Measurements from ENCODE around the gene ARMC2. TPM values are rescaled to one million over a fixed set of nuclear protein-coding genes. Genes with fewer than 3 reads are reported as not detected.
A peak's percentile ranks its signal among the peaks of the same experiment; 100 is the strongest.

Gene ARMC2
- polyA plus RNA-seq, 3 donors: 1.7 to 7.4 (median 3.5) TPM

DNA sequence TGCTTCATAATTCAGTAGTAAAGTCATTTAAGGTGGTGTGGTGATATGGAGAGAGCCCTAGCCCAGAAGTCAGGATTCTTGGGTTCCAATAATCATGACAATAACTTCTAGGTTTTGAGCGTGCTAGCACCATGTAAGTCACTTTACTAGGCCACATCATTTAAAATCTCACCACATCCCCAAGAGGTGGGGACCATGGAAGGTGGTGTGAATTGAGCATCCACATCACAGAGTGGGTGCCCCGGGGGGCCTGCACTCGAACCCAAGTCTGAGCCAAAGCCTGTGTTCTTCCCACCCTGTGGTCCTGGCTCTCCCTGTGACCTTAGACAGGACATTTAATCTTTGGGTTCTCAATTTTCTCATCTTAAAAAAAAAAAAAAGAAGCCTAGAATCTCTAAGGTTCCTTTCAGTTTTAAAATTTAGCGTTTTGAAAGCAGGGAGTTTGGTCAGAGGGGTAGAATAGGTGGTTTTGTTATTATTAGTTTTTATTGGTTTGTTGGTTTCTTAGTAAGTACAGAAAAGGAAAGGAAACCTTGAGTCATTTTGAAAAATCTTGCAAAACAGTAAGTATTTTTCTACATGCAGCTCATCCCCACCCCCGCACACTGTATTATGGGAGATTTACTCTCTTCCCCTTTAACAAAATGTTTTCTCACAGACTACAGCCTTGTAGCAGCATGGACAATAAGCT lies 26.4 kb downstream of the ARMC2 start:
- peak overlapping the region; percentile 33 for H2AFZ ChIP-seq (ENCODE audit: insufficient read depth, low read depth, low read length, poor library complexity, severe bottlenecking)
- Mint-ChIP-seq H3K4me3 (peak overlapping the region; percentile 39 to 70), H3K27ac (peak overlapping the region; percentile 86 to 97 (median 94)), H3K9me3 (peaks cover 0 to 6% (median 0%) of the 10 kb centered on the region in 7 donors), H3K4me1 (peaks cover 44% of the 10 kb centered on the region), H3K27me3 (ENCODE audit: low read depth in 3 of 3) (no peaks in the 10 kb centered on the region), H3K36me3 (peaks cover 30 to 43% of the 10 kb centered on the region in 2 donors)
- H3K9me3 ChIP-seq (replicated peaks in 1 of 2; ENCODE audit: control insufficient read depth in 1 of 2, insufficient read depth in 1 of 2, low read length in 2 of 2): no peaks in the 10 kb centered on the region
- peak; percentile 67 to 81 (median 68) for DNase-seq
- WGBS (ENCODE audit: insufficient coverage): 0% methylated on average over 1 of the region's 5 CpGs
- peak overlapping the region; percentile 60 for H3K4me2 ChIP-seq (replicated peaks; ENCODE audit: extremely low read depth, low read length, poor library complexity, severe bottlenecking)
- TF ChIP-seq, protein P1, sequence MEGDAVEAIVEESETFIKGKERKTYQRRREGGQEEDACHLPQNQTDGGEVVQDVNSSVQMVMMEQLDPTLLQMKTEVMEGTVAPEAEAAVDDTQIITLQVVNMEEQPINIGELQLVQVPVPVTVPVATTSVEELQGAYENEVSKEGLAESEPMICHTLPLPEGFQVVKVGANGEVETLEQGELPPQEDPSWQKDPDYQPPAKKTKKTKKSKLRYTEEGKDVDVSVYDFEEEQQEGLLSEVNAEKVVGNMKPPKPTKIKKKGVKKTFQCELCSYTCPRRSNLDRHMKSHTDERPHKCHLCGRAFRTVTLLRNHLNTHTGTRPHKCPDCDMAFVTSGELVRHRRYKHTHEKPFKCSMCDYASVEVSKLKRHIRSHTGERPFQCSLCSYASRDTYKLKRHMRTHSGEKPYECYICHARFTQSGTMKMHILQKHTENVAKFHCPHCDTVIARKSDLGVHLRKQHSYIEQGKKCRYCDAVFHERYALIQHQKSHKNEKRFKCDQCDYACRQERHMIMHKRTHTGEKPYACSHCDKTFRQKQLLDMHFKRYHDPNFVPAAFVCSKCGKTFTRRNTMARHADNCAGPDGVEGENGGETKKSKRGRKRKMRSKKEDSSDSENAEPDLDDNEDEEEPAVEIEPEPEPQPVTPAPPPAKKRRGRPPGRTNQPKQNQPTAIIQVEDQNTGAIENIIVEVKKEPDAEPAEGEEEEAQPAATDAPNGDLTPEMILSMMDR (IDR thresholded peaks at IDR 0.05): no peak
- H3K79me2 ChIP-seq (ENCODE audit: insufficient read depth, low read length): no peaks in the 10 kb centered on the region
- H3K9ac ChIP-seq (ENCODE audit: insufficient read depth, low read length, poor library complexity, severe bottlenecking): peak overlapping the region; percentile 52
- peak overlapping the region in 2 of 3 experiments; percentile 16 to 56 for H3K4me3 ChIP-seq (replicated peaks in 1 of 3; ENCODE audit: low read depth in 2 of 3, low read length in 3 of 3)
- H3K4me1 ChIP-seq (ENCODE audit: control insufficient read depth in 1 of 2, insufficient read depth in 2 of 2, low read length in 2 of 2): peaks cover 34 to 45% of the 10 kb centered on the region in 2 donors
- H3K27me3 ChIP-seq (ENCODE audit: control insufficient read depth in 2 of 2, insufficient read depth in 2 of 2, low read length in 2 of 2): no peaks in the 10 kb centered on the region
- no peaks in the 10 kb centered on the region for H4K20me1 ChIP-seq (ENCODE audit: insufficient read depth, low read length)
- intact Hi-C loops (cut with micrococcal nuclease): no loop called here
- peak overlapping the region; percentile 88 to 97 for H3K27ac ChIP-seq (ENCODE audit: low read depth in 1 of 2, low read length in 2 of 2)
- H3K36me3 ChIP-seq (replicated peaks in 1 of 2; ENCODE audit: control insufficient read depth in 1 of 2, insufficient read depth in 2 of 2, low read length in 2 of 2): peaks cover 2 to 7% of the 10 kb centered on the region in 2 donors

DNA sequence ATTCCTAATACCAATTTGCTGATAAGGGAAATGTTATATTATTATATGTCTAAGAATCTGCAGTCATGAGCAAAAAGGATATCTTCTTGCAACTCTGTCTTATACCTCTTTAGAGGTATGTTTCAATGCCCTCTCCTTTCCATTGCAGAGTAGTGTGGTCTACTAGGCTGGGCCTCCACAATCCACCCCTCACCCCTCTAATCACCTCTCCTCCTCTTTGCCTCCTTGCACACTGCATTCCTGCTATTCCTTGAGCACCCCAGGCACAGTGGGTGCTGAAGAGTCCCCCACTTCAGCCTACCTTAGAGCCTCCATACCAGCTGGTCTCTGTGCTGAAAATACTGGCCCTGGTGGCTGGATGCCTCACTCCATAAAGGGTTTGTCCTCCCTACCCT lies 26.9 kb downstream of the ARMC2 start:
- Histone ChIP-seq H3K79me2 (ENCODE audit: insufficient read depth, low read length) (no peaks in the 10 kb centered on the region), H3K4me3 (replicated peaks in 1 of 3; ENCODE audit: low read depth in 2 of 3, low read length in 3 of 3) (peak overlapping the region in 1 of 3 experiments; percentile 56), H4K20me1 (ENCODE audit: insufficient read depth, low read length) (no peaks in the 10 kb centered on the region), H3K36me3 (replicated peaks in 1 of 2; ENCODE audit: control insufficient read depth in 1 of 2, insufficient read depth in 2 of 2, low read length in 2 of 2) (peaks cover 2% of the 10 kb centered on the region in 2 donors), H2AFZ (ENCODE audit: insufficient read depth, low read depth, low read length, poor library complexity, severe bottlenecking) (peak overlapping the region; percentile 33), H3K4me1 (ENCODE audit: control insufficient read depth in 1 of 2, insufficient read depth in 2 of 2, low read length in 2 of 2) (peaks cover 34 to 45% of the 10 kb centered on the region in 2 donors), H3K27me3 (ENCODE audit: control insufficient read depth in 2 of 2, insufficient read depth in 2 of 2, low read length in 2 of 2) (no peaks in the 10 kb centered on the region), H3K27ac (ENCODE audit: low read depth in 1 of 2, low read length in 2 of 2) (peak overlapping the region; percentile 88 to 97), H3K4me2 (replicated peaks; ENCODE audit: extremely low read depth, low read length, poor library complexity, severe bottlenecking) (peak overlapping the region; percentile 60), H3K9me3 (replicated peaks in 1 of 2; ENCODE audit: control insufficient read depth in 1 of 2, insufficient read depth in 1 of 2, low read length in 2 of 2) (no peaks in the 10 kb centered on the region), H3K9ac (ENCODE audit: insufficient read depth, low read length, poor library complexity, severe bottlenecking) (no peak overlapping the region)
- intact Hi-C loops (cut with micrococcal nuclease): no loop called here
- H3K27ac Mint-ChIP-seq: peak overlapping the region; percentile 86 to 97 (median 93)
- no peaks in the 10 kb centered on the region for H3K27me3 Mint-ChIP-seq (ENCODE audit: low read depth in 3 of 3)
- TF ChIP-seq, protein P1 (IDR thresholded peaks at IDR 0.05): no peak
- peaks cover 0 to 6% (median under 1%) of the 10 kb centered on the region in 7 donors for H3K9me3 Mint-ChIP-seq
- peaks cover 45% of the 10 kb centered on the region for H3K4me1 Mint-ChIP-seq
- peaks cover 29 to 42% of the 10 kb centered on the region in 2 donors for H3K36me3 Mint-ChIP-seq
- DNase-seq: no peak
- peak overlapping the region in 1 of 2 donors; percentile 4 for H3K4me3 Mint-ChIP-seq

Measured in CD14-positive monocyte (primary cell).